ENCODE results near the gene ARHGEF25. TPM values are rescaled to one million over a fixed set of nuclear protein-coding genes. Genes with fewer than 3 reads are reported as not detected.
A peak's percentile ranks its signal among the peaks of the same experiment; 100 is the strongest.

Gene ARHGEF25
- total and polyA plus RNA-seq, 2 of the 13 experiments (the other 11 are each of a cell fraction or from before 2014, with no cell fraction given), result 11.5 to 12.5 TPM

- TF ChIP-seq ZBTB4 (CRISPR knock-in tag; IDR thresholded peaks at IDR 0.05; ENCODE audit: borderline replicate concordance), result no peak
- no peak for TF ChIP-seq PTBP1 (IDR thresholded peaks at IDR 0.05; ENCODE audit: low read depth, low read length, poor library complexity, severe bottlenecking)
- no peak for TF ChIP-seq ZFP36 (IDR thresholded peaks at IDR 0.05; ENCODE audit: borderline replicate concordance, low read depth, low read length, partially characterized antibody)
- no peak for TF ChIP-seq ZNF777 (CRISPR knock-in tag; IDR thresholded peaks at IDR 0.05)
- TF ChIP-seq KMT2A (CRISPR knock-in tag; IDR thresholded peaks at IDR 0.05), result 0 out of 2 replicates have a peak, but pooled peaks have one; percentile 27
- TF ChIP-seq ZNF761 (CRISPR knock-in tag; conservative IDR thresholded peaks at IDR 0.05), result 0 out of 2 replicates have a peak, but pooled peaks have one; percentile 54
- TF ChIP-seq ZNF317 (CRISPR knock-in tag; IDR thresholded peaks at IDR 0.05), result peak; percentile 63; the same call in 1 of the 2 replicates
- no peak for TF ChIP-seq ZNF253 (CRISPR knock-in tag; IDR thresholded peaks at IDR 0.05; ENCODE audit: borderline replicate concordance)
- TF ChIP-seq ZNF652 (CRISPR knock-in tag; IDR thresholded peaks at IDR 0.05; ENCODE audit: borderline replicate concordance, low read depth), result no peak
- TF ChIP-seq ZNF343 (CRISPR knock-in tag; IDR thresholded peaks at IDR 0.05), result no peak; the same call in 1 of the 2 replicates
- TF ChIP-seq ZBTB26 (CRISPR knock-in tag; IDR thresholded peaks at IDR 0.05; ENCODE audit: borderline replicate concordance), result no peak
- no peak for TF ChIP-seq SNAPC5 (CRISPR knock-in tag; IDR thresholded peaks at IDR 0.05; ENCODE audit: borderline replicate concordance)
- no peak for TF ChIP-seq TOE1 (CRISPR knock-in tag; IDR thresholded peaks at IDR 0.05)
- no peak for TF ChIP-seq NFE2 (CRISPR knock-in tag; IDR thresholded peaks at IDR 0.05)
- TF ChIP-seq ZNF17 (CRISPR knock-in tag; IDR thresholded peaks at IDR 0.05), result 0 out of 2 replicates have a peak, but pooled peaks have one; percentile 81
- TF ChIP-seq PHF21A (CRISPR knock-in tag; IDR thresholded peaks at IDR 0.05), result no peak
- TF ChIP-seq ELF4 (CRISPR knock-in tag; IDR thresholded peaks at IDR 0.05; ENCODE audit: borderline replicate concordance), result peak; percentile 55; the same call in 1 of the 2 replicates
- TF ChIP-seq PBX2 (CRISPR knock-in tag; IDR thresholded peaks at IDR 0.05), result no peak
- TF ChIP-seq PHF5A (CRISPR knock-in tag; IDR thresholded peaks at IDR 0.05; ENCODE audit: low read depth, unreplicated experiment), result no peak
- TF ChIP-seq, protein P1, sequence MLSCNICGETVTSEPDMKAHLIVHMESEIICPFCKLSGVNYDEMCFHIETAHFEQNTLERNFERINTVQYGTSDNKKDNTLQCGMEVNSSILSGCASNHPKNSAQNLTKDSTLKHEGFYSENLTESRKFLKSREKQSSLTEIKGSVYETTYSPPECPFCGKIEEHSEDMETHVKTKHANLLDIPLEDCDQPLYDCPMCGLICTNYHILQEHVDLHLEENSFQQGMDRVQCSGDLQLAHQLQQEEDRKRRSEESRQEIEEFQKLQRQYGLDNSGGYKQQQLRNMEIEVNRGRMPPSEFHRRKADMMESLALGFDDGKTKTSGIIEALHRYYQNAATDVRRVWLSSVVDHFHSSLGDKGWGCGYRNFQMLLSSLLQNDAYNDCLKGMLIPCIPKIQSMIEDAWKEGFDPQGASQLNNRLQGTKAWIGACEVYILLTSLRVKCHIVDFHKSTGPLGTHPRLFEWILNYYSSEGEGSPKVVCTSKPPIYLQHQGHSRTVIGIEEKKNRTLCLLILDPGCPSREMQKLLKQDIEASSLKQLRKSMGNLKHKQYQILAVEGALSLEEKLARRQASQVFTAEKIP (CRISPR knock-in tag; IDR thresholded peaks at IDR 0.05; ENCODE audit: borderline replicate concordance), result no peak
- TF ChIP-seq MED13 (CRISPR knock-in tag; IDR thresholded peaks at IDR 0.05), result no peak
These were observed 20.1 kb upstream of the ARHGEF25 start, which contains the start of gene PIP4K2C (continued) for GRCh38 chr12:57590864-57591781.
